OCI-LY3 (cell line): Measurements from ENCODE around the gene BMI1.

Experiments used
- H2AFZ ChIP-seq: fragments of 200-600, 300-600 bp; shearing (Covaris generic); 2 replicates; pipeline ENCODE4 v1.6.0; 2014; ENCODE audit warnings: antibody characterized with exemption, low read depth, low read length
- H3K27ac ChIP-seq: fragments of 200-600, 300-600 bp; sonication (generic); 2 replicates; pipeline ENCODE4 v1.5.1; 2014; ENCODE audit warnings: mild to moderate bottlenecking, low read length, moderate library complexity, mixed read lengths
- H3K27me3 ChIP-seq: fragments of 200-600, 300-600 bp; sonication (generic); 2 replicates; pipeline ENCODE4 v1.6.1; 2014; ENCODE audit warnings: low read depth, low read length, mixed read lengths
- H3K36me3 ChIP-seq: fragments of 200-600, 300-600 bp; sonication (generic); replicated peaks from 2 replicates; pipeline ENCODE3; 2014; ENCODE audit warnings: low read depth, low read length, mixed read lengths
- H3K4me1 ChIP-seq: fragments of 300-600, 200-600 bp; sonication (generic); 2 replicates; pipeline ENCODE4 v1.6.1; 2014; ENCODE audit warnings: low read length, mixed read lengths
- H3K4me2 ChIP-seq: fragments of 200-600, 300-600 bp; sonication (generic); 2 replicates; pipeline ENCODE4 v1.6.1; 2014; ENCODE audit warnings: low read length, mixed read lengths
- H3K4me3 ChIP-seq: fragments of 300-600, 200-600 bp; sonication (generic); 2 replicates; pipeline ENCODE4 v1.5.1; 2014; ENCODE audit warnings: antibody characterized with exemption, mild to moderate bottlenecking, low read length, moderate library complexity
- H3K79me2 ChIP-seq: fragments of 300-600, 200-600 bp; shearing (Covaris generic); 2 replicates; pipeline ENCODE4 v1.6.1; 2014; ENCODE audit warnings: mild to moderate bottlenecking, low read length, mixed read lengths
- H3K9ac ChIP-seq: fragments of 300-600, 200-600 bp; shearing (Covaris generic); 2 replicates; pipeline ENCODE4 v1.6.0; 2014; ENCODE audit warnings: mild to moderate bottlenecking, low read length, moderate library complexity
- H3K9me3 ChIP-seq: fragments of 200-600, 300-600 bp; shearing (Covaris generic); 2 replicates; pipeline ENCODE4 v1.6.1; 2014; ENCODE audit warnings: low read length, mixed read lengths; ENCODE audit not compliant: insufficient read depth
- H4K20me1 ChIP-seq: fragments of 200-600, 300-600 bp; sonication (generic); 2 replicates; pipeline ENCODE4 v1.6.1; 2016; ENCODE audit warnings: low read length, mixed read lengths; ENCODE audit not compliant: insufficient read depth
- EZH2phosphoT487 ChIP-seq: fragments of 200-600 bp; shearing (Covaris generic); IDR thresholded peaks from 2 replicates; pipeline ENCODE4 v1.6.1; 2018; ENCODE audit warnings: antibody characterized with exemption, mixed run types, low read depth
- TF ChIP-seq, protein P1 (sequence below): fragments of 200-600, 300-600 bp; sonication (generic); IDR thresholded peaks from 2 replicates; pipeline ENCODE4 v1.5.1; 2014; ENCODE audit warnings: antibody characterized with exemption, low read length, low read depth

BMI1 gene

DNA sequence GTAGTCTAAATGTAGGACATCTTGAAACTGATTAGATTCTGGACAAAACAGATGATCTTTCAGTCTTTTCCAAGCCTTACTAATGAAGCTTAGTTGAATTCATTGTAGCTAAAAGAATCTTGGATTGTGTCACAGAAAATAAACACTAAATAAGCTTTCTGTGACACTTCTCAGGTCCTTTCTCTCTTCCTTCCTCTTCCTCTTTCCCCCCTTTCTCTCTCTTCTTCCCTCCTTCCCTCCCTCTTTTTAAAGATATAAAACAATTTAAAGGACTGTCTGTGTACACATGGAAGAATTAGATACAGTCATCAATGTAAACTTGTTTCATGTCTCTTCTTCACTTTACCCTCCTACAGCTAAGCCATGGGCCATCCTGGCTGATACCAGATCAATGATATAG lies 10.0 kb upstream of the BMI1 start:
- no peaks in the 10 kb centered on the region for H3K36me3 ChIP-seq
- TF ChIP-seq EZH2phosphoT487: no peak
- TF ChIP-seq, protein P1, sequence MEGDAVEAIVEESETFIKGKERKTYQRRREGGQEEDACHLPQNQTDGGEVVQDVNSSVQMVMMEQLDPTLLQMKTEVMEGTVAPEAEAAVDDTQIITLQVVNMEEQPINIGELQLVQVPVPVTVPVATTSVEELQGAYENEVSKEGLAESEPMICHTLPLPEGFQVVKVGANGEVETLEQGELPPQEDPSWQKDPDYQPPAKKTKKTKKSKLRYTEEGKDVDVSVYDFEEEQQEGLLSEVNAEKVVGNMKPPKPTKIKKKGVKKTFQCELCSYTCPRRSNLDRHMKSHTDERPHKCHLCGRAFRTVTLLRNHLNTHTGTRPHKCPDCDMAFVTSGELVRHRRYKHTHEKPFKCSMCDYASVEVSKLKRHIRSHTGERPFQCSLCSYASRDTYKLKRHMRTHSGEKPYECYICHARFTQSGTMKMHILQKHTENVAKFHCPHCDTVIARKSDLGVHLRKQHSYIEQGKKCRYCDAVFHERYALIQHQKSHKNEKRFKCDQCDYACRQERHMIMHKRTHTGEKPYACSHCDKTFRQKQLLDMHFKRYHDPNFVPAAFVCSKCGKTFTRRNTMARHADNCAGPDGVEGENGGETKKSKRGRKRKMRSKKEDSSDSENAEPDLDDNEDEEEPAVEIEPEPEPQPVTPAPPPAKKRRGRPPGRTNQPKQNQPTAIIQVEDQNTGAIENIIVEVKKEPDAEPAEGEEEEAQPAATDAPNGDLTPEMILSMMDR: no peak
- H3K9me3 ChIP-seq: no peaks in the 10 kb centered on the region
- no peak overlapping the region for H3K9ac ChIP-seq
- peaks cover 17% of the 10 kb centered on the region for H3K4me1 ChIP-seq
- no peaks in the 10 kb centered on the region for H3K27me3 ChIP-seq
- no peaks in the 10 kb centered on the region for H3K79me2 ChIP-seq
- H4K20me1 ChIP-seq: no peaks in the 10 kb centered on the region
- no peak overlapping the region for H3K4me3 ChIP-seq
- H3K4me2 ChIP-seq: no peak overlapping the region
- no peak overlapping the region for H2AFZ ChIP-seq
- no peak overlapping the region for H3K27ac ChIP-seq

DNA sequence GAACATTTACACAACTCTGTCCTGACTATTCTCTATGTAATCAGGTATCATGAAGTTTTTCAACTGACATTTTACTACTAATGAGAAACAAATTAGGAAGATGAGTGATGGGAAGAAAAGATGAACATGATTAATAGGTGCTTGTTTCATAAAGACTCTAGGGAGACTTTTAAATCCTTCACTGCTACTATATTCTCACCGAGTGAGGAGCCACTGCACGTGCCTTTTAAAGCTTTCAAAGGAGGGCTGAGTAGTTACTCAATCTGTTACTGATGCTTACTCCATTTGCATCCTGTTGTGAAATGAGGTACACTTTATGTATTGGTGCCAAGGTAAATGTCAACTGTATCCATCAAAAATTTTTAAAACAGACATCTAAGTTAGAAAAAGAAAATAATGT lies 6.0 kb upstream of the BMI1 start:
- H3K9me3 ChIP-seq: no peaks in the 10 kb centered on the region
- H3K27me3 ChIP-seq: peaks cover 9% of the 10 kb centered on the region
- H3K9ac ChIP-seq: peak overlapping the region; percentile 93; the same call in 1 of the 2 replicates
- H3K4me1 ChIP-seq: peaks cover 18% of the 10 kb centered on the region
- H3K36me3 ChIP-seq: no peaks in the 10 kb centered on the region
- TF ChIP-seq EZH2phosphoT487: no peak
- H3K4me2 ChIP-seq: peak overlapping the region; percentile 69
- H4K20me1 ChIP-seq: no peaks in the 10 kb centered on the region; the same call in 1 of the 2 replicates
- no peak overlapping the region for H2AFZ ChIP-seq
- peak overlapping the region; percentile 97 for H3K4me3 ChIP-seq
- H3K27ac ChIP-seq: no peak overlapping the region
- H3K79me2 ChIP-seq: peaks cover 8% of the 10 kb centered on the region

DNA sequence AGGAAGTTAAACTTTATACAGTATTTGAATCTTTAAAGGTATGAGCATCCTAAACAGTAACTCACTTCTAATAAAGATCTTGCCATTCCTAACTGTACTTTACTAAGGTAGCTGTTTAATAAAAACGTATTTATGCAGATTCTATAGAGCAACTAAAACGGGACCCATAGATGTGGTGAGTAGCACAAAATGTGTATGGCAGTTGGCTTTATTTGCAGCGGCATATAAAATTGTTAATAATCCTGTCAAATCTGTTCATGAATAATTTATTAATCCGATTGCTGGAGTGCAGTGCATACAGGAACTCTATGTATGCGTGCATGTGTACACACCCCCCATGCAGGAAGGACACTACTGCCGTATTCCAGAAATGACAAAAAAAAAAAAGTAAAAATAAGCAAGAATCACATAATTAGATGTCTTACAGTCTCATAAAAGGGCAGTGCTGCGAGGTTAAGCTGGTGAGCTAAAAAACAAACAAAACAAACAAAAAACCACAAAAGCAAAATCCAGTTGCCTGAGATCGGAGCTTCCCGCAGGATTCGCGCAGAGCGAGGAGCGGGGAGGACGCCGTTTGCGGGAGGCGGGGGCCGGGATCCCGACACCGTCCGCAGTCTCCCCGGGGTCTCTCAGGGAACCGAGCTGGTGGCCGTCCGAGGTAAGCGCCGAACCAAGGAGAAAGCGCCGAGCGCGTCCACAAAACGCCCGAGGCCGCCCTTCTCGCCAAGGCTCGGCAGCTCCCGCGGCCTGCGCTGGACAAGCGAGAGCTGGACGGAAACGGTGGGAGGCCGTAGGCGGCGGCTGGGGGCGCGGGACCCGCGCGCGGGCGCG lies 5.2 kb upstream of the BMI1 start:
- Histone ChIP-seq H3K9me3 (no peaks in the 10 kb centered on the region), H2AFZ (peak overlapping the region; percentile 61; the same call in 1 of the 2 replicates), H3K4me2 (peak overlapping the region; percentile 69), H3K4me3 (peak overlapping the region; percentile 97), H3K4me1 (peaks cover 21% of the 10 kb centered on the region), H3K36me3 (no peaks in the 10 kb centered on the region), H4K20me1 (no peaks in the 10 kb centered on the region; the same call in 1 of the 2 replicates), H3K27me3 (peaks cover 9% of the 10 kb centered on the region), H3K27ac (peak overlapping the region; percentile 76), H3K79me2 (peaks cover 8% of the 10 kb centered on the region), H3K9ac (peak overlapping the region; percentile 93)
- TF ChIP-seq, protein P1: no peak
- TF ChIP-seq EZH2phosphoT487: no peak

DNA sequence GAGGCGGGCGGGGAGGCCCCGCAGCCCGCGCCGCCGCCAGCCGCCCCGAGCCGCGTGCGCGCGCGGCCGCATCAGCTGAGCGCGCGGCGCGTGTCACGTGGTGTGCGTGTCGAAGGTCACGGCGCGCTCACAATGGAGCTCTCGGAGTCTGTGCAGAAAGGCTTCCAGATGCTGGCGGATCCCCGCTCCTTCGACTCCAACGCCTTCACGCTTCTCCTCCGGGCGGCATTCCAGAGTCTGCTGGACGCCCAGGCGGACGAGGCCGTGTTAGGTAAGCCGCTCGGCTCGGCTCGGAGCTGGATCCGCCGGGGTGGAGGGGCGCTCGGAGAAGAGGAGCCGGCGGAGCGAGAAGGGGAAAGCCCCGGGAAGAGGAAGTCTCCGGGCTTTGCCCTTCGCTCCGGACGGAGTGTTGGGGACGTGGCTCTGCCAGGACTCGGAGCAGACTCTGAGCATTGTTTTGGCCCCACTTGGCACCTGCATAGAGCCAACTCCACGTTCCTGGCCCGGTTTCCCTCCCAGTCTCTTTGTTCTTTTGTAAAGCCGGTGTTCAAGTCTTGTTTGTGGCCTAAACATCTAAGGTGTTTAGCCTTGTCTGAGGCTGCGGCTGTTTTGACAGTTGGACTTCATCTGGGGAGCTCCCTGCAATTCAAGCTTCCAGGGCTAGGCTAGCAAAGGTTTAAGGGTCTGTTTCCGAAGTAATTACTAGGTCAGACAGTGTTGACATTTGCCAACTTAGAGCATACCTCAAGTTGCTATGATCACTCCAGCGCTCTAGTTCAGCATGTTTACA lies 4.4 kb upstream of the BMI1 start, which contains the start of gene COMMD3:
Gene COMMD3 (plus strand): TSS at position 103 of the 790 bp plus-strand sequence. CDS start 30 bp downstream, at position 133.
- Histone ChIP-seq H3K79me2 (peaks cover 8% of the 10 kb centered on the region), H3K27me3 (peaks cover 9% of the 10 kb centered on the region), H3K4me2 (peak within 1 kb of the TSS; percentile 91), H3K27ac (peak within 1 kb of the TSS; percentile 76), H3K4me3 (peak within 1 kb of the TSS; percentile 97), H3K36me3 (no peaks in the 10 kb centered on the region), H3K9me3 (no peaks in the 10 kb centered on the region), H3K9ac (peak within 1 kb of the TSS; percentile 93), H2AFZ (peak within 1 kb of the TSS; percentile 84), H4K20me1 (no peaks in the 10 kb centered on the region; the same call in 1 of the 2 replicates), H3K4me1 (peaks cover 21% of the 10 kb centered on the region)
- TF ChIP-seq EZH2phosphoT487: no peak
- TF ChIP-seq, protein P1: no peak
